ENCODE results near the gene ZFYVE16.
"Not testable (repeated sequence)": the region's sequence is repeated elsewhere in the genome, so short reads cannot be mapped to it uniquely, and the experiment has no call there.

Gene ZFYVE16

GRCh38 chr5:80409367-80409966 lies 1.6 kb downstream of the ZFYVE16 start:
- no peak for DNase-seq (ENCODE audit: insufficient read length, low spot score)

GRCh38 chr5:80411589-80412219 lies 3.8 kb downstream of the ZFYVE16 start:
- FAIRE-seq: no peak
- DNase-seq (ENCODE audit: insufficient read length, low spot score): no peak

More at GRCh38 chr5:80409367-80409966, 1.6 kb downstream of the ZFYVE16 start:
- FAIRE-seq: no peak

- no peak for FAIRE-seq
- DNase-seq (ENCODE audit: insufficient read length, low spot score): no peak
Measured at GRCh38 chr5:80414113-80414512, 6.2 kb downstream of the ZFYVE16 start.

- DNase-seq (ENCODE audit: insufficient read length, low spot score) (no peak), FAIRE-seq (no peak)
Measured at GRCh38 chr5:80417973-80418372, 10.1 kb downstream of the ZFYVE16 start.

GRCh38 chr5:80424365-80424764 lies 16.5 kb downstream of the ZFYVE16 start:
- not testable (repeated sequence) for DNase-seq (ENCODE audit: insufficient read length, low spot score); FAIRE-seq

- no peak for FAIRE-seq
- DNase-seq (ENCODE audit: insufficient read length, low spot score): no peak
Measured at GRCh38 chr5:80435476-80435875, 27.6 kb downstream of the ZFYVE16 start.

- no peak for DNase-seq (ENCODE audit: insufficient read length, low spot score)
- FAIRE-seq: no peak
Measured at GRCh38 chr5:80437326-80437725, 29.5 kb downstream of the ZFYVE16 start.

- DNase-seq (ENCODE audit: insufficient read length, low spot score): no peak
- no peak for FAIRE-seq
Measured at GRCh38 chr5:80438739-80439138, 30.9 kb downstream of the ZFYVE16 start.

- DNase-seq (ENCODE audit: insufficient read length, low spot score) (no peak), FAIRE-seq (no peak)
Measured at GRCh38 chr5:80439213-80439612, 31.3 kb downstream of the ZFYVE16 start.

GRCh38 chr5:80442742-80443141 lies 34.9 kb downstream of the ZFYVE16 start:
- FAIRE-seq (no peak), DNase-seq (ENCODE audit: insufficient read length, low spot score) (no peak)

GRCh38 chr5:80453366-80453765 lies 45.5 kb downstream of the ZFYVE16 start:
- FAIRE-seq (no peak), DNase-seq (ENCODE audit: insufficient read length, low spot score) (no peak)

- DNase-seq (ENCODE audit: insufficient read length, low spot score): no peak
- FAIRE-seq: no peak
Measured at GRCh38 chr5:80463269-80463668, 55.4 kb downstream of the ZFYVE16 start.

- DNase-seq (ENCODE audit: insufficient read length, low spot score) (no peak), FAIRE-seq (no peak)
Measured at GRCh38 chr5:80466669-80467485, 59.0 kb downstream of the ZFYVE16 start.

- no peak for FAIRE-seq
- no peak for DNase-seq (ENCODE audit: insufficient read length, low spot score)
Measured at GRCh38 chr5:80468131-80468530, 60.3 kb downstream of the ZFYVE16 start.

- not testable (repeated sequence) for FAIRE-seq; DNase-seq (ENCODE audit: insufficient read length, low spot score)
Measured at GRCh38 chr5:80470631-80471030, 62.8 kb downstream of the ZFYVE16 start.

- no peak for DNase-seq (ENCODE audit: insufficient read length, low spot score)
- FAIRE-seq: no peak
Measured at GRCh38 chr5:80474929-80475328, 67.1 kb downstream of the ZFYVE16 start.

- DNase-seq (ENCODE audit: insufficient read length, low spot score): no peak
- no peak for FAIRE-seq
Measured at GRCh38 chr5:80479713-80480112, 71.8 kb downstream of the ZFYVE16 start.

GRCh38 chr5:80480354-80480753 lies 72.5 kb downstream of the ZFYVE16 start:
- DNase-seq (ENCODE audit: insufficient read length, low spot score): no peak
- no peak for FAIRE-seq

GRCh38 chr5:80481019-80481893 lies 73.4 kb downstream of the ZFYVE16 start:
- DNase-seq (ENCODE audit: insufficient read length, low spot score) (peak; percentile 45), FAIRE-seq (peak; percentile 26)

GRCh38 chr5:80482578-80482977 lies 74.7 kb downstream of the ZFYVE16 start:
- DNase-seq (ENCODE audit: insufficient read length, low spot score) (no peak), FAIRE-seq (no peak)
